Mesothelial cell of epicardium (in vitro differentiated cells): ENCODE data around the gene NUP62CL. TPM values are rescaled to one million over a fixed set of nuclear protein-coding genes. Genes with fewer than 3 reads are reported as not detected.

Experiments
- DNase-seq, 2 experiments: peaks; one replicate each; pipeline ENCODE4 v3.0.0; 2021; ENCODE audit warnings: low spot score in 2 of 2; ENCODE audit not compliant: unreplicated experiment in 2 of 2
- H3K27ac Mint-ChIP-seq: 2 replicates; pipeline ENCODE4 v1.8.0; 2021; ENCODE audit warnings: mixed read lengths
- H3K27me3 Mint-ChIP-seq: 2 replicates; pipeline ENCODE4 v1.8.0; 2021; ENCODE audit warnings: low read depth, mixed read lengths
- H3K36me3 Mint-ChIP-seq: 2 replicates; pipeline ENCODE4 v1.8.0; 2021; ENCODE audit warnings: mixed read lengths
- H3K4me1 Mint-ChIP-seq: 2 replicates; pipeline ENCODE4 v1.8.0; 2021; ENCODE audit warnings: mixed read lengths
- H3K4me3 Mint-ChIP-seq: 2 replicates; pipeline ENCODE4 v1.8.0; 2021; ENCODE audit warnings: mild to moderate bottlenecking, moderate library complexity, mixed read lengths
- H3K9me3 Mint-ChIP-seq: 2 replicates; pipeline ENCODE4 v1.8.0; 2021; ENCODE audit warnings: mixed read lengths
- CTCF ChIP-seq: fragments of 200-600 bp; sonication (generic); IDR thresholded peaks from one replicate; pipeline ENCODE4 v1.5.0; 2021; ENCODE audit warnings: antibody characterized with exemption; ENCODE audit not compliant: unreplicated experiment
- total RNA-seq: library from RNA; stranded (reverse); gene quantifications from 3 replicates; pipeline ENCODE4 v1.2.1, GENCODE V29; 2021

The NUP62CL gene
- total RNA-seq, 1 donor from 2014 or later: 4.0 TPM

- Mint-ChIP-seq H3K36me3 (peaks cover 26% of the 10 kb centered on the region), H3K4me3 (no peak overlapping the region), H3K4me1 (no peaks in the 10 kb centered on the region), H3K9me3 (peaks cover 34% of the 10 kb centered on the region), H3K27me3 (no peaks in the 10 kb centered on the region), H3K27ac (no peak overlapping the region)
- TF ChIP-seq CTCF: no peak
- no peak for DNase-seq
Observed at GRCh38 chrX:107102980-107103379, 103.3 kb downstream of the NUP62CL start.

GRCh38 chrX:107076158-107076557, 130.1 kb downstream of the NUP62CL start:
- TF ChIP-seq CTCF: no peak

More at GRCh38 chrX:107076158-107076557, 130.1 kb downstream of the NUP62CL start:
- H3K4me1 Mint-ChIP-seq: no peaks in the 10 kb centered on the region
- peaks cover 54% of the 10 kb centered on the region for H3K36me3 Mint-ChIP-seq
- peaks cover 75% of the 10 kb centered on the region for H3K9me3 Mint-ChIP-seq
- no peak overlapping the region for H3K27ac Mint-ChIP-seq
- H3K4me3 Mint-ChIP-seq: no peak overlapping the region
- DNase-seq: no peak
- H3K27me3 Mint-ChIP-seq: no peaks in the 10 kb centered on the region

Other genes with a start within 250 kb of the NUP62CL start
- 22.2 to 23.0 TPM (median 22.9 TPM) in 3 replicates for gene MORC4, start 206.2 kb downstream of the NUP62CL start, total RNA-seq
- 21.8 to 24.2 TPM (median 22.5 TPM) in 3 replicates for gene RBM41, start 87.6 kb downstream of the NUP62CL start, total RNA-seq
- gene DNAAF6, start 178 bp upstream of the NUP62CL start, total RNA-seq: not detected in 3 replicates
- gene FRMPD3, start 243.2 kb upstream of the NUP62CL start, total RNA-seq: 0.29 to 0.42 TPM (median 0.38 TPM) in 3 replicates